ENCODE results near the gene JADE2.
A peak's percentile ranks its signal among the peaks of the same experiment; 100 is the strongest.
"Not testable (repeated sequence)": the region's sequence is repeated elsewhere in the genome, so short reads cannot be mapped to it uniquely, and the experiment has no call there.

The JADE2 gene

GRCh38 chr5:134550271-134551214, 25.1 kb downstream of the JADE2 start:
- no peak for DNase-seq (ENCODE audit: low read depth in 2 of 3, low spot score in 1 of 3)

GRCh38 chr5:134551901-134552300, 26.4 kb downstream of the JADE2 start:
- DNase-seq (ENCODE audit: low read depth in 2 of 3, low spot score in 1 of 3): no peak

GRCh38 chr5:134552301-134552700, 26.8 kb downstream of the JADE2 start:
- DNase-seq (ENCODE audit: low read depth in 2 of 3, low spot score in 1 of 3): no peak

GRCh38 chr5:134552716-134553115, 27.2 kb downstream of the JADE2 start:
- DNase-seq (ENCODE audit: low read depth in 2 of 3, low spot score in 1 of 3): not testable (repeated sequence)

GRCh38 chr5:134553821-134554267, 28.4 kb downstream of the JADE2 start:
- no peak for DNase-seq (ENCODE audit: low read depth in 2 of 3, low spot score in 1 of 3)

GRCh38 chr5:134554319-134555222, 29.1 kb downstream of the JADE2 start:
- DNase-seq (ENCODE audit: low read depth in 2 of 3, low spot score in 1 of 3): peak in 2 of 3 donors; percentile 12 to 43

GRCh38 chr5:134555223-134555889, 29.9 kb downstream of the JADE2 start:
- no peak for DNase-seq (ENCODE audit: low read depth in 2 of 3, low spot score in 1 of 3)

- peak; percentile 74 to 84 (median 81) for DNase-seq (ENCODE audit: low read depth in 2 of 3, low spot score in 1 of 3)
Measured at GRCh38 chr5:134555890-134556311, 30.4 kb downstream of the JADE2 start.

- DNase-seq (ENCODE audit: low read depth in 2 of 3, low spot score in 1 of 3): not testable (repeated sequence)
Measured at GRCh38 chr5:134556588-134556987, 31.1 kb downstream of the JADE2 start.

- no peak for DNase-seq (ENCODE audit: low read depth in 2 of 3, low spot score in 1 of 3)
Measured at GRCh38 chr5:134556994-134557393, 31.5 kb downstream of the JADE2 start.

- DNase-seq (ENCODE audit: low read depth in 2 of 3, low spot score in 1 of 3): no peak
Measured at GRCh38 chr5:134559672-134560071, 34.2 kb downstream of the JADE2 start.

- DNase-seq (ENCODE audit: low read depth in 2 of 3, low spot score in 1 of 3): no peak
Measured at GRCh38 chr5:134560698-134561097, 35.2 kb downstream of the JADE2 start.

GRCh38 chr5:134561871-134562296, 36.4 kb downstream of the JADE2 start:
- DNase-seq (ENCODE audit: low read depth in 2 of 3, low spot score in 1 of 3): no peak

- DNase-seq (ENCODE audit: low read depth in 2 of 3, low spot score in 1 of 3): no peak
Measured at GRCh38 chr5:134563221-134563620, 37.8 kb downstream of the JADE2 start.

GRCh38 chr5:134563962-134564361, 38.5 kb downstream of the JADE2 start:
- DNase-seq (ENCODE audit: low read depth in 2 of 3, low spot score in 1 of 3): no peak

- DNase-seq (ENCODE audit: low read depth in 2 of 3, low spot score in 1 of 3): no peak
Measured at GRCh38 chr5:134564396-134564795, 38.9 kb downstream of the JADE2 start.

GRCh38 chr5:134565791-134566740, 40.6 kb downstream of the JADE2 start:
- no peak for DNase-seq (ENCODE audit: low read depth in 2 of 3, low spot score in 1 of 3)

- no peak for DNase-seq (ENCODE audit: low read depth in 2 of 3, low spot score in 1 of 3)
Measured at GRCh38 chr5:134566741-134567221, 41.3 kb downstream of the JADE2 start.

GRCh38 chr5:134567641-134568336, 42.3 kb downstream of the JADE2 start:
- DNase-seq (ENCODE audit: low read depth in 2 of 3, low spot score in 1 of 3): no peak
